Left ventricle myocardium inferior (tissue), 1 donor: ENCODE results near the gene COLQ. TPM values are rescaled to one million over a fixed set of nuclear protein-coding genes. Genes with fewer than 3 reads are reported as not detected.
A peak's percentile ranks its signal among the peaks of the same experiment; 100 is the strongest.

Experiments used
- DNase-seq: peaks from one replicate; pipeline ENCODE4 v3.0.0-alpha.2; 2020
- H3K27ac ChIP-seq: fragments of 200-600 bp; replicated peaks from 2 replicates; pipeline ENCODE4 v1.8.0; 2021
- H3K27me3 ChIP-seq: fragments of 200-600 bp; 2 replicates; pipeline ENCODE4 v1.8.0; 2021; ENCODE audit warnings: low read depth
- H3K36me3 ChIP-seq: fragments of 200-600 bp; 2 replicates; pipeline ENCODE4 v1.8.0; 2021
- H3K4me1 ChIP-seq: fragments of 200-600 bp; 2 replicates; pipeline ENCODE4 v1.8.0; 2021
- H3K4me3 ChIP-seq: fragments of 200-600 bp; 2 replicates; pipeline ENCODE4 v1.8.0; 2021; ENCODE audit warnings: mild to moderate bottlenecking, moderate library complexity
- H3K9me3 ChIP-seq: fragments of 200-600 bp; replicated peaks from 2 replicates; pipeline ENCODE4 v1.8.0; 2021
- CTCF ChIP-seq: fragments of 200-600 bp; IDR thresholded peaks from 2 replicates; pipeline ENCODE4 v1.8.0; 2021; ENCODE audit warnings: antibody characterized with exemption, mild to moderate bottlenecking, borderline replicate concordance
- intact Hi-C: fragments of 100-400 bp; cut with micrococcal nuclease; formaldehyde crosslinking; loops from one replicate; pipeline ENCODE4 v1.11.0; 2022
- total RNA-seq: library from RNA; stranded (reverse); fragmentation: NEBNext Ultra II Directional; extraction: Animal tissue kit (Norgen Biotek cat#: 25700); gene quantifications from one replicate; pipeline ENCODE4 v1.2.1, GENCODE V29; 2021
- donor health status: DM: no; HTN: yes; CAD: no; lungs with severe emphysema.

Gene COLQ
- total RNA-seq, 1 donor from 2014 or later = 14.9 TPM

- no peaks in the 10 kb centered on the region for H3K27me3 ChIP-seq
- TF ChIP-seq CTCF = no peak
- no peak overlapping the region for H3K27ac ChIP-seq
- H3K4me3 ChIP-seq = no peak overlapping the region
- H3K4me1 ChIP-seq = peaks cover 54% of the 10 kb centered on the region
- H3K36me3 ChIP-seq = no peaks in the 10 kb centered on the region
- intact Hi-C loops = no loop called here
- no peaks in the 10 kb centered on the region for H3K9me3 ChIP-seq
- no peak for DNase-seq
These were observed 22.0 kb downstream of the COLQ start for GRCh38 chr3:15499536-15499935.

- no peak overlapping the region for H3K4me3 ChIP-seq
- no peak overlapping the region for H3K27ac ChIP-seq
- no peak for TF ChIP-seq CTCF
These were observed 22.9 kb downstream of the COLQ start for GRCh38 chr3:15498431-15499214.

GRCh38 chr3:15497964-15498363 lies 23.5 kb downstream of the COLQ start:
- TF ChIP-seq CTCF = no peak
- Histone ChIP-seq H3K4me1 (peaks cover 54% of the 10 kb centered on the region), H3K9me3 (no peaks in the 10 kb centered on the region), H3K27ac (no peak overlapping the region), H3K27me3 (no peaks in the 10 kb centered on the region), H3K36me3 (no peaks in the 10 kb centered on the region), H3K4me3 (no peak overlapping the region)
- no peak for DNase-seq
- intact Hi-C loops = no loop called here

More at GRCh38 chr3:15498431-15499214, 22.9 kb downstream of the COLQ start:
- no peaks in the 10 kb centered on the region for H3K27me3 ChIP-seq
- H3K36me3 ChIP-seq = no peaks in the 10 kb centered on the region
- DNase-seq = no peak
- intact Hi-C loops = no loop called here
- H3K4me1 ChIP-seq = peaks cover 54% of the 10 kb centered on the region
- H3K9me3 ChIP-seq = no peaks in the 10 kb centered on the region

GRCh38 chr3:15496341-15496664 lies 25.2 kb downstream of the COLQ start:
- Histone ChIP-seq H3K27me3 (no peaks in the 10 kb centered on the region), H3K9me3 (no peaks in the 10 kb centered on the region), H3K4me3 (no peak overlapping the region), H3K36me3 (no peaks in the 10 kb centered on the region), H3K4me1 (peaks cover 50% of the 10 kb centered on the region), H3K27ac (peak overlapping the region; percentile 67)
- intact Hi-C loops = no loop called here
- no peak for DNase-seq
- TF ChIP-seq CTCF = no peak

GRCh38 chr3:15495461-15496340 lies 25.8 kb downstream of the COLQ start:
- Histone ChIP-seq H3K36me3 (no peaks in the 10 kb centered on the region), H3K27me3 (no peaks in the 10 kb centered on the region), H3K9me3 (no peaks in the 10 kb centered on the region), H3K4me3 (no peak overlapping the region), H3K4me1 (peaks cover 46% of the 10 kb centered on the region), H3K27ac (peak overlapping the region; percentile 67)
- intact Hi-C loops = no loop called here
- no peak for DNase-seq
- TF ChIP-seq CTCF = no peak
